ENCODE data around the gene PBOV1.
A peak's percentile ranks its signal among the peaks of the same experiment; 100 is the strongest.

Gene PBOV1

GRCh38 chr6:138196122-138196738 lies 22.1 kb downstream of the PBOV1 start:
- TF ChIP-seq ZFX (IDR thresholded peaks at IDR 0.05; ENCODE audit: borderline replicate concordance) (no peak), CTCF (IDR thresholded peaks at IDR 0.05) (no peak)
- no peak overlapping the region for H3K27ac ChIP-seq

- peak overlapping the region; percentile 28 for H3K27ac ChIP-seq
- TF ChIP-seq CTCF (IDR thresholded peaks at IDR 0.05), result no peak
- TF ChIP-seq ZFX (IDR thresholded peaks at IDR 0.05; ENCODE audit: borderline replicate concordance), result no peak
Measured at GRCh38 chr6:138194287-138194686, 24.0 kb downstream of the PBOV1 start.

GRCh38 chr6:138188278-138188941 lies 29.9 kb downstream of the PBOV1 start:
- H3K27ac ChIP-seq, result peak overlapping the region; percentile 77
- TF ChIP-seq CTCF (IDR thresholded peaks at IDR 0.05), result no peak
- no peak for TF ChIP-seq ZFX (IDR thresholded peaks at IDR 0.05; ENCODE audit: borderline replicate concordance)

GRCh38 chr6:138187156-138187555 lies 31.1 kb downstream of the PBOV1 start:
- TF ChIP-seq CTCF (IDR thresholded peaks at IDR 0.05), result no peak
- TF ChIP-seq ZFX (IDR thresholded peaks at IDR 0.05; ENCODE audit: borderline replicate concordance), result no peak
- H3K27ac ChIP-seq, result peak overlapping the region; percentile 77

- peak overlapping the region; percentile 0; the same call in 1 of the 2 replicates for H3K27ac ChIP-seq
- no peak for TF ChIP-seq ZFX (IDR thresholded peaks at IDR 0.05; ENCODE audit: borderline replicate concordance)
Measured at GRCh38 chr6:138184230-138184629, 34.1 kb downstream of the PBOV1 start.

- TF ChIP-seq CTCF (IDR thresholded peaks at IDR 0.05) (no peak), ZFX (IDR thresholded peaks at IDR 0.05; ENCODE audit: borderline replicate concordance) (no peak)
Measured at GRCh38 chr6:138183790-138184134, 34.5 kb downstream of the PBOV1 start.

GRCh38 chr6:138182939-138183789 lies 35.1 kb downstream of the PBOV1 start:
- peak overlapping the region; percentile 6; the same call in 1 of the 2 replicates for H3K27ac ChIP-seq

More at GRCh38 chr6:138183790-138184134, 34.5 kb downstream of the PBOV1 start:
- peak overlapping the region; percentile 0; the same call in 1 of the 2 replicates for H3K27ac ChIP-seq

More at GRCh38 chr6:138182939-138183789, 35.1 kb downstream of the PBOV1 start:
- TF ChIP-seq CTCF (IDR thresholded peaks at IDR 0.05), result no peak
- no peak for TF ChIP-seq ZFX (IDR thresholded peaks at IDR 0.05; ENCODE audit: borderline replicate concordance)
